ENCODE data around the gene AKIRIN2.

DNA sequence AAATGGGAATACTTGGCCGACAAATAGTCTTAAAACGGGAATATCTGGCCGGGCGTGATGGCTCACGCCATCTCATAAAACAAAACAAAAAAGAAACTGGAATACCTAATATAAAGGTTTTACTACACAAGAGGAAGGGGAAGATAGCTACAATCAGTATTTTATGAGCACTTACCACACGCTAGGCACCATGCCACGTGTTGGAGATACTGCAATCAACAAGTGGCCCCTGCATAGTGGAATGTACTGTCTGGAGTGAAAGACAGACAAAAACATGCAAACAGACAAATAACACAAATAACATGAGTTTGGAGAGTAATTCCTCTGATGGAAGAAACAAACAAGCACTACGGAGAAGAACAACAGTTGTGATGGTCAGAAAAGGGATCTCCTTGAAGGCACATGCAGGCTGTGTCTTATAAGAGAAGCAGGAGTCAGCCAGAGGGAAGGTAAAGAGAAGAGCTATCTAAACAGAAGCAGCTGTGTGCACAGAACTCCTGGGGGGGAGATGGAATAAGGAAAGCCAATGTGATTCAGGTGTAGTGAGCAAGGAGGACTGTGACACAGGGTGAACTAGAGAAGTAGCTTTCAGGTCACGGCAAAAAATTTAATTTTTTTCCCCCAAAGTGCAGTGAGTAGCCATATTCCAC is 39.1 kb upstream of the AKIRIN2 start:
- TF ChIP-seq JUND (IDR thresholded peaks at IDR 0.05) = no peak
- TF ChIP-seq, protein P1, sequence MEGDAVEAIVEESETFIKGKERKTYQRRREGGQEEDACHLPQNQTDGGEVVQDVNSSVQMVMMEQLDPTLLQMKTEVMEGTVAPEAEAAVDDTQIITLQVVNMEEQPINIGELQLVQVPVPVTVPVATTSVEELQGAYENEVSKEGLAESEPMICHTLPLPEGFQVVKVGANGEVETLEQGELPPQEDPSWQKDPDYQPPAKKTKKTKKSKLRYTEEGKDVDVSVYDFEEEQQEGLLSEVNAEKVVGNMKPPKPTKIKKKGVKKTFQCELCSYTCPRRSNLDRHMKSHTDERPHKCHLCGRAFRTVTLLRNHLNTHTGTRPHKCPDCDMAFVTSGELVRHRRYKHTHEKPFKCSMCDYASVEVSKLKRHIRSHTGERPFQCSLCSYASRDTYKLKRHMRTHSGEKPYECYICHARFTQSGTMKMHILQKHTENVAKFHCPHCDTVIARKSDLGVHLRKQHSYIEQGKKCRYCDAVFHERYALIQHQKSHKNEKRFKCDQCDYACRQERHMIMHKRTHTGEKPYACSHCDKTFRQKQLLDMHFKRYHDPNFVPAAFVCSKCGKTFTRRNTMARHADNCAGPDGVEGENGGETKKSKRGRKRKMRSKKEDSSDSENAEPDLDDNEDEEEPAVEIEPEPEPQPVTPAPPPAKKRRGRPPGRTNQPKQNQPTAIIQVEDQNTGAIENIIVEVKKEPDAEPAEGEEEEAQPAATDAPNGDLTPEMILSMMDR (IDR thresholded peaks at IDR 0.05; ENCODE audit: low read depth, low read length, missing input control) = no peak
- no peak for TF ChIP-seq NR2F2 (IDR thresholded peaks at IDR 0.05)
- TF ChIP-seq, protein P2, sequence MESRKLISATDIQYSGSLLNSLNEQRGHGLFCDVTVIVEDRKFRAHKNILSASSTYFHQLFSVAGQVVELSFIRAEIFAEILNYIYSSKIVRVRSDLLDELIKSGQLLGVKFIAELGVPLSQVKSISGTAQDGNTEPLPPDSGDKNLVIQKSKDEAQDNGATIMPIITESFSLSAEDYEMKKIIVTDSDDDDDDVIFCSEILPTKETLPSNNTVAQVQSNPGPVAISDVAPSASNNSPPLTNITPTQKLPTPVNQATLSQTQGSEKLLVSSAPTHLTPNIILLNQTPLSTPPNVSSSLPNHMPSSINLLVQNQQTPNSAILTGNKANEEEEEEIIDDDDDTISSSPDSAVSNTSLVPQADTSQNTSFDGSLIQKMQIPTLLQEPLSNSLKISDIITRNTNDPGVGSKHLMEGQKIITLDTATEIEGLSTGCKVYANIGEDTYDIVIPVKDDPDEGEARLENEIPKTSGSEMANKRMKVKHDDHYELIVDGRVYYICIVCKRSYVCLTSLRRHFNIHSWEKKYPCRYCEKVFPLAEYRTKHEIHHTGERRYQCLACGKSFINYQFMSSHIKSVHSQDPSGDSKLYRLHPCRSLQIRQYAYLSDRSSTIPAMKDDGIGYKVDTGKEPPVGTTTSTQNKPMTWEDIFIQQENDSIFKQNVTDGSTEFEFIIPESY (IDR thresholded peaks at IDR 0.05) = no peak
- TF ChIP-seq TAF1 (conservative IDR thresholded peaks at IDR 0.05) = no peak
- no peak for TF ChIP-seq ATF3 (IDR thresholded peaks at IDR 0.05)
- no peak for TF ChIP-seq RAD21 (IDR thresholded peaks at IDR 0.05)
- no peak for TF ChIP-seq MAX (IDR thresholded peaks at IDR 0.05)
- no peak for TF ChIP-seq YY1 (IDR thresholded peaks at IDR 0.05)
- no peak for TF ChIP-seq GABPA (IDR thresholded peaks at IDR 0.05 in 1 of 2, conservative IDR thresholded peaks at IDR 0.05 in 1 of 2)
- TF ChIP-seq REST (IDR thresholded peaks at IDR 0.05) = no peak
- no peak for TF ChIP-seq EGR1 (IDR thresholded peaks at IDR 0.05; ENCODE audit: low read depth in 2 of 2)
